Kidney tubule cell (primary cell): ENCODE data around the gene IQCK.
A peak's percentile ranks its signal among the peaks of the same experiment; 100 is the strongest.

ENCODE experiments used
- DNase-seq: peaks from one replicate; pipeline ENCODE4 v3.0.0-alpha.2; 2018; ENCODE audit warnings: low spot score

The IQCK gene

DNA sequence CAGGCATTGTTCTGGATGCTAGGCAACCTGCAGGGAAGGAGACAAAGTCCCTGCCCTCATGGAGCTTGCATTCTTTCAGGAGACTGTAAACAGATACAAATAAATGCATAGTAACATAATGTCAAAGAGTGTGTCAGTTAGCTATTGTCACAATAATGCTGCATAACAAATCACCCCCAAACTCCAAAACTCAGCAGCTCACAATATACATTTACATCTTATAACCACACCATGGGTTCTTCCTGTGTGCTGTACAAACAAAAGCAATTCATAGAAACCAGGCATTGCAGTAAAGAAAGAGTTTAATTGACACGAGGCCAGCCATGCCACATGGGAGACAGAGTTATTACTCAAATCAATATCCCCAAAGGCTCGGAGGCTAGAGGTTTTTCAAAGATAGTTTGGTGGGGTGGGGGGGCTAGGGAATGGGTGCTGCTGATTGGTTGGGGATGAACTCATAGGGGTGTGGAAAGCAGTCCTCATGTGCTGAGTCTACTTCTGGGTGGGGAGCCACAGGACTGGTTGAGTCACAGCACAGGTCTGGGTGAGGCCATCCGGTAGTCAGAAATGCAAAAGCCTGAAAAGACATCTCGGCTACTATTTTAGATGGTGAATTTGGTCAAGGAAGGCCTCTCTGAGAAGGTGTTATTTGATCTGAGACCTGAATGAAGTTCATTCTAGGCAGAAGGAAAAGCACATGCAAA lies 87.5 kb downstream of the IQCK start:
- DNase-seq = no peak

DNA sequence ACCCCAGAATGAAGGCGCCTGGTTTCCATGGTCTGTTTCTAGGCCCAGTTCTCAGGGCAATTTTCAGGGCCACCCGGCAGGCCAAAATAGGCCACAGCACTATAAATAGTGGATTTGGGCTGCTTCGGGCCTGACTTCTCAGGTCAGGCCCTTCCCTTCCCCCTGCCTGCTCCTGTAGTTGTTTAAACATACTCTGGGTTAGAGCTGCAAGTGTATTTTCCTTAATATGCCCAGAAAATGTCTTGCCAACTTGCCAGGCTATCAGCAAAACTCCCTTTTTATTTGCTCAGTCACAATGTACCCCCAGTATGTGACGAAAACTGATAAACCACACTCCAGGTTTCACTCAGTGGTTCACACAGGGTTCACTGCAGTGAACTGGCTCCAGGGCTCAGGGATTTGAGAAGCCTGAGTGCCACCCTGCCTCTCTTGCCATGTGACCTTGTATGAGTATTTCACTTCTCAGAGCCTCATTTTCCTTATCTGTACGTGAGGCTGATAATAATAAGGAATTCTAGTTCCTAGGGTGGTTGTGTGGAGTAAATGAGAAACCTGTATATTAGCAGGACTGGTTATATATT lies 90.1 kb downstream of the IQCK start:
- DNase-seq = peak; percentile 82

DNA sequence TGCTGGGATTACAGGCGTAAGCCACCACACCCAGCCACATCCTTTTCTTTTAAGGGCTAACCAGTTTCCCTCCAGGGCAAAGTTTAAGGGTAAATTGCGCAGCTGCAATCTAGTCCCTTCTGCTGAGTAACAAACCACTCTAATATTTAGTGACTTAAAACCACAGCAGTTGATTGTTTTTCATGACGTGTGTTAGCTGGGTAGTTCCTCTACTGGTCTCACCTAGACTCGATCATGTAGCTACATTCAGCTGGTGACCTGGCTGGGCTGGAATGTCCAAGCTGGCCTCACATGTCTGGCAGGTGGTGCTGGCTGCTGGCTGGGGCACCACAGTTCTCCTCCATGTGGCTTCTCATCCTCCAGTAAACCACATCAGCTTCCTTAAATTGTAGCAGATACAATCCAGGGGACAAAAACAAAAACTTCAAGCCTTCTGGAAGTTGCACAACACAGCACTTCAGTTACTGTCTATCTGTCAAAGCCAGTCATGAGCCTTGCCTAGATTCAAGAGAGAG lies 91.1 kb downstream of the IQCK start:
- peak; percentile 94 for DNase-seq

- DNase-seq = peak; percentile 14
Measured at GRCh38 chr16:19809693-19810092, 91.6 kb downstream of the IQCK start.

GRCh38 chr16:19810817-19811731 lies 93.0 kb downstream of the IQCK start:
- DNase-seq = peak; percentile 94

DNA sequence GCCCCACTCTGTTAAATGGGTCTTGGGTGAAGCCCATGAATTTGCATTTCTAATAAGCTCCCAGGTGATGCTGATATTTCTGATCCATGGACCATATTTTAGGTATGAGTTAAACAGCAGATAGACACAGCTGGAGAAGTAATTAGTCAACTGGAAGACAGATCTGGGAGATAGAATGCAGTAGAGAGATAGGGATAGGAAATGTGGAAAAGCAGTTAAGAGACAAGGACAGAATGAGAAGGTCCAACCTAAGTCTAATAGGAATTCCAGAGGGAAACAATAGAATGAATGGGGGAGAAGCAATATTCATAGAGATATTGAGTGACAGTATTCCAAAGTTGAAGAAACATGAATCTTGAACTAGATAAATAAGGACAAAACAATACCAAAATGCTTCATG lies 94.9 kb downstream of the IQCK start:
- no peak for DNase-seq

DNA sequence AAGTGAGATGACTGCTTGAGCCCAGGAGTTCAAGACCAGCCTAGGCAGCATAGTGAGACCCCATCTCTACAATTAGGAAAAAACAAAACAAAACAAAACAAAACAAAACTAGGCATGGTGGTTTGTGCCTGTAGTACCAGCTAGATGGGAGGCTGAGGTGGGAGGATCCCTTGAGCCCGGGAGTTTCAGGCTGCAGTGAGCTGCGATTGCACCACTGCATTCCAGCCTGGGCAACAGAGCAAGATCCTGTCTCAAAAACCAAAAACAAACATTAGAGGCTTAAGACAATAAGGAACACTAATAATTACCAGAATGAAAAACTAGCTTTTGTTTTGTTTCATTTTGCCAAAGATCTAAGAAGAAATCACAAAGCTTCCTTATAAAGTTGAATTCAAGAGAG lies 97.3 kb downstream of the IQCK start:
- DNase-seq = no peak

GRCh38 chr16:19817122-19817521 lies 99.1 kb downstream of the IQCK start:
- no peak for DNase-seq

GRCh38 chr16:19817875-19818274 lies 99.8 kb downstream of the IQCK start:
- DNase-seq = no peak

- no peak for DNase-seq
Measured at GRCh38 chr16:19822533-19822932, 104.5 kb downstream of the IQCK start.

- DNase-seq = no peak
Measured at GRCh38 chr16:19823322-19823721, 105.3 kb downstream of the IQCK start.

DNA sequence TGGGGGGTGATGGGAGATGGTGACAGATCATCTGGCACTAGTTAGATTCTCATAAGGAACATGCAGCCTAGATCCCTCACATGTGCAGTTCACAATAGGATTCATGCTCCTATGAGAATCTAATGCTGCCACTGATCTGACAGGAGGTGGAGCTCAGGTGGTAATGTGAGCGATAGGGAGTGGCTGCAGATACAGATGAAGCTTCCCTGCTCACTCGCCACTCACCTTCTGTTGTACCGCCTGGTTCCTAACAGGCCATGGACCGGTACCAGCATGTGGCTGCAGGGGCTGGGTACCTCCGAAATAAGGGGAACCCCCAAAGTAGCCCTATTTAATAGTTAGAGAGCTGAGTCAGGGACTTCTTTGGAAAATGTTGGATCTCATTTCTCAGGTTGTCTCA lies 106.1 kb downstream of the IQCK start:
- DNase-seq = no peak

GRCh38 chr16:19829844-19830692 lies 112.0 kb downstream of the IQCK start:
- no peak for DNase-seq

GRCh38 chr16:19830902-19831560 lies 113.0 kb downstream of the IQCK start:
- DNase-seq = peak; percentile 18

DNA sequence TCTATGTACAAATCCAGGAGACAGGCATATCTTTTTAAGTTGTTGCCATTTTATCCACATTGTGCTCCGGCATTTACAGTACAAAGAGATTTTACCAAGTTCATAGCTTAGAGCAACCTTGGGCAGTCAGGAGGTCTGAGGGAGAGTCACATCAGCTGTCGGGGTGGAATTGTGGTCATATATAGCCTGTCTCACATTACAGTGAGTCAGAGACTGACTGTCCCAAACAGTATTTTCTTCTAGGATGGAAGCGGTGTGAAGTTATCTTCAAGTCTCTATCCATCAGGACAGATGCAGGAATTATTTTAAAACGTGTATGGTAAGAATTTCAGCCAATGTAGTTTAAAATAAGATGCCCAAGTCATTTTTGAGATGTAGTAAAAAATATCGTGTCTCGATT lies 113.6 kb downstream of the IQCK start:
- peak; percentile 64 for DNase-seq

DNA sequence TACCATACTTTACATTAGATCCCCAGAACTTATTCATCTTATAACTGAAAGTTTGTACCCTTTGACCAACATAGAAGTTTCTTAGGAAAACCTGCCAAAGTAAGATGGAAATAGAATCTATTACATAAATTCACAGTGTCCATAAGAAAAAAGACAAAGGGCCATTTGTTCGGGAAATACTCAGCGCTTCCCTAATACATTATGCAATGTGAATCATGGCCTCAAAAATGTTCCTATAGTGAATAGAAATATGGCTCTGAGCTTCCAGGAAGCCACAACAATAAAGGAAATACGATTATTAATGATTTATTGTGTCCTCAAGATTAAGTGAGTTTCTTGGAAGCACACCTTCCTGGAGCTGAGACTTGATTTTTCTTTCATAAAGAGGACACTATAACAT lies 115.1 kb downstream of the IQCK start:
- peak; percentile 13 for DNase-seq

DNA sequence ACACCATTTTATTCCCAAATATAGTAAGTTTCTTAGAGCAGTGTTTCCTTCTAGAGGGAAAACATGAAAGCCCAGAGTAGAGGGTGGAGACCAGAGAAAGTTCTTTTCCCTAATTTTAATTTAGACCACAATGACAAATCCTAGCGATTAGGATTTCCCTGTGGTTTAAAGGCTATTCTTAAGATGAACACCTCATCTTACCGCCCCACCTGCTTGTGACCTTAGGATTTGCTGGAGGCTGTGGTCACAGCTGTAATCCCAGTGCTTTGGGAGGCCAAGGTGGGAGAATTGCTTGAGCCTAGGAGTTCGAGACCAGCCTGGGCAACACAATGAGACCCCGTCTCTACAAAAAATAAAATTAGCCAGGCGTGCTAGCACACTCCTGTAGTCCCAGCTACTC lies 115.5 kb downstream of the IQCK start:
- DNase-seq = no peak

DNA sequence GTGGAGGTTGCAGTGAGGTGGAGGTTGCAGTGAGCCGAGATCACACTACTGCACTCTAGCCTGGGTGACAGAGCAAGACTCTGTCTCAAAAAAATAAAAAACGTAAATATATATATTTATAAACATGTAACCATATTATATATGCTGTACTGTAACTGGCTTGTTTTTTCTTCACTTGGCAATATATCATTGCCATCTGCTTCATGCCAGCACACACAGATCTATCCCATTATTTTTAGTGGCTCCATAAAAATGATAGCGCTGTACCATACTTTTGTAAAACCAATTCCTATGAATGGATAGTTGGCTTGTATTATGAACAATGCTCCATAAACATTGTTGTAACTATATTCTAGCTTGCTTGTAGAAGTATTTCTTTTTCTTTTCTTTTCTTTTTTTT lies 117.1 kb downstream of the IQCK start:
- DNase-seq = no peak

GRCh38 chr16:19835968-19836421 lies 117.9 kb downstream of the IQCK start:
- DNase-seq = peak; percentile 25

GRCh38 chr16:19837331-19837980 lies 119.4 kb downstream of the IQCK start:
- DNase-seq = no peak
